NCI-H524 (cell line): ENCODE measurements around the gene APOBEC3H.

ENCODE experiments used
- DNase-seq, 2 experiments: peaks; one replicate each; lab custom pipeline; 2025; lab: John Stamatoyannopoulos, UW

The APOBEC3H gene

GRCh38 chr22:39110631-39111561 lies 13.9 kb downstream of the APOBEC3H start:
- DNase-seq, result no peak

- DNase-seq, result peak; percentile 42 to 81
These were observed 17.1 kb downstream of the APOBEC3H start for GRCh38 chr22:39114112-39114511.

- DNase-seq, result no peak
These were observed 18.5 kb downstream of the APOBEC3H start for GRCh38 chr22:39115570-39115969.

- no peak for DNase-seq
These were observed 19.1 kb downstream of the APOBEC3H start for GRCh38 chr22:39115977-39116621.

GRCh38 chr22:39117585-39118191 lies 20.6 kb downstream of the APOBEC3H start:
- DNase-seq, result peak in 1 of 2 experiments; percentile 50

GRCh38 chr22:39120983-39121382 lies 23.9 kb downstream of the APOBEC3H start:
- DNase-seq, result no peak

GRCh38 chr22:39122772-39123470 lies 25.9 kb downstream of the APOBEC3H start:
- DNase-seq, result no peak

GRCh38 chr22:39123751-39124581 lies 26.9 kb downstream of the APOBEC3H start:
- DNase-seq, result no peak

- DNase-seq, result no peak
These were observed 28.6 kb downstream of the APOBEC3H start for GRCh38 chr22:39125622-39126021.

- DNase-seq, result no peak
These were observed 31.5 kb downstream of the APOBEC3H start for GRCh38 chr22:39128508-39128907.

GRCh38 chr22:39129081-39129480 lies 32.0 kb downstream of the APOBEC3H start:
- no peak for DNase-seq

- no peak for DNase-seq
These were observed 32.7 kb downstream of the APOBEC3H start for GRCh38 chr22:39129746-39130145.

GRCh38 chr22:39130152-39130704 lies 33.2 kb downstream of the APOBEC3H start:
- DNase-seq, result no peak

GRCh38 chr22:39130892-39131855 lies 34.1 kb downstream of the APOBEC3H start:
- no peak for DNase-seq

GRCh38 chr22:39132281-39132680 lies 35.2 kb downstream of the APOBEC3H start:
- DNase-seq, result no peak

GRCh38 chr22:39132871-39133524 lies 36.0 kb downstream of the APOBEC3H start:
- DNase-seq, result no peak

- no peak for DNase-seq
These were observed 36.8 kb downstream of the APOBEC3H start for GRCh38 chr22:39133871-39134270.

- DNase-seq, result no peak
These were observed 37.5 kb downstream of the APOBEC3H start for GRCh38 chr22:39134366-39135091.
